ENCODE measurements around the gene GOLGA6D.
"Not testable (repeated sequence)": the region's sequence is repeated elsewhere in the genome, so short reads cannot be mapped to it uniquely, and the experiment has no call there.

The GOLGA6D gene

GRCh38 chr15:75282572-75282971 is at the start of gene GOLGA6D:
Gene GOLGA6D, plus strand, starts transcription at chr15:75282835. Its CDS starts 41 bp downstream, at chr15:75282876.
- not testable (repeated sequence) for DNase-seq (ENCODE audit: low read depth)

GRCh38 chr15:75233504-75234190 is 49.0 kb upstream of the GOLGA6D start:
- no peak for DNase-seq (ENCODE audit: low read depth)

GRCh38 chr15:75234191-75234810 is 48.3 kb upstream of the GOLGA6D start:
- no peak for DNase-seq (ENCODE audit: low read depth)

- no peak for DNase-seq (ENCODE audit: low read depth)
These were observed 47.5 kb upstream of the GOLGA6D start for GRCh38 chr15:75235051-75235673.

GRCh38 chr15:75235760-75236729 is 46.6 kb upstream of the GOLGA6D start:
- DNase-seq (ENCODE audit: low read depth) = no peak

- DNase-seq (ENCODE audit: low read depth) = no peak
These were observed 45.2 kb upstream of the GOLGA6D start for GRCh38 chr15:75237316-75237982.

GRCh38 chr15:75238150-75238549 is 44.5 kb upstream of the GOLGA6D start:
- DNase-seq (ENCODE audit: low read depth) = no peak

GRCh38 chr15:75245741-75246140 is 36.9 kb upstream of the GOLGA6D start:
- not testable (repeated sequence) for DNase-seq (ENCODE audit: low read depth)

- DNase-seq (ENCODE audit: low read depth) = not testable (repeated sequence)
These were observed 33.6 kb upstream of the GOLGA6D start for GRCh38 chr15:75248991-75249390.

GRCh38 chr15:75249726-75250125 is 32.9 kb upstream of the GOLGA6D start:
- no peak for DNase-seq (ENCODE audit: low read depth)

- not testable (repeated sequence) for DNase-seq (ENCODE audit: low read depth)
These were observed 31.3 kb upstream of the GOLGA6D start for GRCh38 chr15:75251343-75251742.

GRCh38 chr15:75252285-75252684 is 30.4 kb upstream of the GOLGA6D start:
- not testable (repeated sequence) for DNase-seq (ENCODE audit: low read depth)

- not testable (repeated sequence) for DNase-seq (ENCODE audit: low read depth)
These were observed 24.6 kb upstream of the GOLGA6D start, which contains the start of gene GOLGA6C for GRCh38 chr15:75258034-75258433. Gene GOLGA6C, plus strand, starts transcription at chr15:75258334. Its CDS starts 265 bp downstream, at chr15:75258599.

GRCh38 chr15:75258620-75259343 is 23.9 kb upstream of the GOLGA6D start:
- DNase-seq (ENCODE audit: low read depth) = not testable (repeated sequence)

- DNase-seq (ENCODE audit: low read depth) = not testable (repeated sequence)
These were observed 22.8 kb upstream of the GOLGA6D start for GRCh38 chr15:75259873-75260272.

GRCh38 chr15:75273751-75274359 is 8.8 kb upstream of the GOLGA6D start:
- DNase-seq (ENCODE audit: low read depth) = not testable (repeated sequence)

- DNase-seq (ENCODE audit: low read depth) = not testable (repeated sequence)
These were observed 8.0 kb upstream of the GOLGA6D start for GRCh38 chr15:75274509-75275107.

GRCh38 chr15:75275617-75276016 is 7.0 kb upstream of the GOLGA6D start:
- DNase-seq (ENCODE audit: low read depth) = not testable (repeated sequence)

GRCh38 chr15:75278497-75278896 is 4.1 kb upstream of the GOLGA6D start:
- DNase-seq (ENCODE audit: low read depth) = not testable (repeated sequence)

- not testable (repeated sequence) for DNase-seq (ENCODE audit: low read depth)
These were observed 1.5 kb downstream of the GOLGA6D start for GRCh38 chr15:75284152-75284551.

Measured in fibroblast of the conjunctiva (primary cell).